GM21717 (cell line): ENCODE data around the gene CREBZF.
"Not testable (repeated sequence)": the region's sequence is repeated elsewhere in the genome, so short reads cannot be mapped to it uniquely, and the experiment has no call there.

Experiments used
- ATAC-seq: cut with Tn5 transposase; IDR thresholded peaks from one replicate; pipeline ENCODE4 v1.9.1; 2021; ENCODE audit warnings: mild to moderate bottlenecking, moderate library complexity; ENCODE audit not compliant: unreplicated experiment

Gene CREBZF

GRCh38 chr11:85627332-85627997 lies 37.5 kb downstream of the CREBZF start, which contains the start of gene DLG2:
DLG2 (minus strand) TSS chr11:85627344.
- no peak for ATAC-seq

DNA sequence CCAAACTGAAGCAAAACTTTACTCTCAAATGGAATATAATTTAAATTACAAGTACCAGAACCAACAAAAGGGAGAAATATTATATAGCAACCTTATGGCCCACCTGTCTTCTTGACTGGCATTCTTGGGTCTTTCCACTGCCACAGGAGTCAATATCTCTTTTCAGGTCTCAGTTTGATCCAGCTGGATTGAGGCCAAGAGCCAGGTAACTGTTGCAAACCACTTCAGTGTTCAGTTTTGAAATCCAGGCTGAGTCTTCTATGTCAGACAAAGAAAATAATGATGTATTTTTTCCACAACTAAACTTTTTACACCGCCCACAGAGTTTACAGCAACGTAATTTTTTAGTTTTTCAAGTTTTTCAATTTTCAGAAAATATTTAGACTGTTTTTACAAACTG lies 38.4 kb downstream of the CREBZF start:
- no peak for ATAC-seq

GRCh38 chr11:85620256-85620655 lies 44.7 kb downstream of the CREBZF start:
- no peak for ATAC-seq

DNA sequence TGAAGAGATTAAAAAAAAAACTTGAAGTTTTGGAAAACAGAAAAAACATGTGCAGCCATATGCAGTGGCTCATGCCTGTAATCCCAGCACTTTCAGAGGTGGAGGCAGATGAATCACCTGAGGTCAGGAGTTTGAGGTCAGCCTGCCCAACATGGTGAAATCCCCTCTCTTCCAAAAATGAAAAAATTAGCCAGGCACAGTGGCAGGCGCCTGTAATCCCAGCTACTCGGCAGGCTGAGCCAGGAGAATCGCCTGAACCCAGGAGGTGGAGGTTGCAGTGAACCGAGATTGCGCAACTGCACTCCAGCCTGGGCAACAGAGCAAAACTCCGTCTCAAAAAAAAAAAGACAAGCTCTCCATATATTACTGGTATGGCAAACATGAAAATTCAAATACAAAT lies 45.4 kb downstream of the CREBZF start:
- ATAC-seq = no peak

GRCh38 chr11:85611643-85612042 lies 53.3 kb downstream of the CREBZF start:
- ATAC-seq = not testable (repeated sequence)
